H9 (cell line): ENCODE data around the gene JADE2. TPM values are rescaled to one million over a fixed set of nuclear protein-coding genes. Genes with fewer than 3 reads are reported as not detected.
A peak's percentile ranks its signal among the peaks of the same experiment; 100 is the strongest.

Experiments used
- DNase-seq: peaks from one replicate; pipeline ENCODE4 v3.0.0-alpha.2; 2017
- H2AFZ ChIP-seq: one replicate; pipeline ENCODE4 v1.6.1; 2013; ENCODE audit warnings: mild to moderate bottlenecking, low read length, control low read depth, moderate library complexity
- H2AK5ac ChIP-seq: 2 replicates; pipeline ENCODE4 v1.6.1; 2013; ENCODE audit warnings: low read length, control low read depth, mixed read lengths; ENCODE audit not compliant: insufficient read length
- H2BK120ac ChIP-seq: one replicate; pipeline ENCODE4 v1.6.1; 2013; ENCODE audit warnings: low read depth, mild to moderate bottlenecking, low read length, control low read depth, inconsistent platforms; ENCODE audit not compliant: poor library complexity, severe bottlenecking
- H2BK12ac ChIP-seq: 2 replicates; pipeline ENCODE4 v1.6.1; 2013; ENCODE audit warnings: low read length, control low read depth, mixed read lengths, low read depth; ENCODE audit not compliant: insufficient read length
- H2BK15ac ChIP-seq: 2 replicates; pipeline ENCODE4 v1.6.1; 2013; ENCODE audit warnings: low read depth, low read length, control low read depth
- H2BK20ac ChIP-seq: one replicate; pipeline ENCODE4 v1.6.1; 2013; ENCODE audit warnings: low read depth, mild to moderate bottlenecking, low read length, control low read depth, inconsistent platforms; ENCODE audit not compliant: poor library complexity, severe bottlenecking
- H2BK5ac ChIP-seq: 2 replicates; pipeline ENCODE4 v1.6.1; 2013; ENCODE audit warnings: low read length, control low read depth, mixed read lengths; ENCODE audit not compliant: insufficient read length
- H3K14ac ChIP-seq: 2 replicates; pipeline ENCODE4 v1.6.1; 2013; ENCODE audit warnings: low read length, control low read depth; ENCODE audit not compliant: insufficient read depth
- H3K18ac ChIP-seq: 2 replicates; pipeline ENCODE4 v1.6.1; 2013; ENCODE audit warnings: low read depth, mild to moderate bottlenecking, mixed read lengths, low read length, control low read depth; ENCODE audit not compliant: insufficient read length
- H3K23ac ChIP-seq: 2 replicates; pipeline ENCODE4 v1.6.1; 2013; ENCODE audit warnings: low read length, control low read depth, mixed read lengths, low read depth; ENCODE audit not compliant: insufficient read length
- H3K23me2 ChIP-seq: 2 replicates; pipeline ENCODE4 v1.6.1; 2013; ENCODE audit warnings: low read depth, mild to moderate bottlenecking, mixed read lengths, low read length, control low read depth; ENCODE audit not compliant: insufficient read length, poor library complexity, severe bottlenecking
- H3K27ac ChIP-seq: 2 replicates; pipeline ENCODE4 v1.5.1; 2013; ENCODE audit warnings: low read length, control low read depth, mixed read lengths, low read depth; ENCODE audit not compliant: insufficient read length
- H3K27me3 ChIP-seq: 2 replicates; pipeline ENCODE4 v1.6.1; 2013; ENCODE audit warnings: low read length, control low read depth, inconsistent platforms; ENCODE audit not compliant: insufficient read depth
- H3K4ac ChIP-seq: 2 replicates; pipeline ENCODE4 v1.6.1; 2013; ENCODE audit warnings: low read depth, mild to moderate bottlenecking, control low read depth, inconsistent platforms, low read length, moderate library complexity
- H3K4me1 ChIP-seq: 2 replicates; pipeline ENCODE4 v1.6.1; 2013; ENCODE audit warnings: low read length, control low read depth, inconsistent platforms; ENCODE audit not compliant: insufficient read depth
- H3K4me2 ChIP-seq: 2 replicates; pipeline ENCODE4 v1.6.1; 2013; ENCODE audit warnings: low read length, control low read depth, mixed read lengths; ENCODE audit not compliant: insufficient read length, insufficient read depth
- H3K56ac ChIP-seq: 2 replicates; pipeline ENCODE4 v1.6.1; 2013; ENCODE audit warnings: low read depth, mild to moderate bottlenecking, mixed read lengths, low read length, control low read depth; ENCODE audit not compliant: insufficient read length
- H3K79me1 ChIP-seq: 2 replicates; pipeline ENCODE4 v1.6.1; 2013; ENCODE audit warnings: low read depth, mild to moderate bottlenecking, moderate library complexity, low read length, control low read depth, inconsistent platforms; ENCODE audit not compliant: insufficient read depth, poor library complexity, severe bottlenecking
- H3K79me2 ChIP-seq: 2 replicates; pipeline ENCODE4 v1.6.1; 2013; ENCODE audit warnings: low read length, control low read depth, inconsistent platforms; ENCODE audit not compliant: insufficient read depth
- H3K9ac ChIP-seq: 2 replicates; pipeline ENCODE4 v1.6.1; 2013; ENCODE audit warnings: low read length, control low read depth, mixed read lengths; ENCODE audit not compliant: insufficient read length; ENCODE audit errors: extremely low read depth
- H3K9me3 ChIP-seq: one replicate; pipeline ENCODE4 v1.6.1; 2013; ENCODE audit warnings: low read depth, low read length, inconsistent platforms; ENCODE audit not compliant: control insufficient read depth
- H3T11ph ChIP-seq: one replicate; pipeline ENCODE4 v1.6.1; 2013; ENCODE audit warnings: mild to moderate bottlenecking, low read length, control low read depth, inconsistent platforms
- H4K20me1 ChIP-seq: one replicate; pipeline ENCODE4 v1.6.1; 2013; ENCODE audit not compliant: control insufficient read depth, insufficient read length, insufficient read depth
- H4K5ac ChIP-seq: 2 replicates; pipeline ENCODE4 v1.6.1; 2013; ENCODE audit warnings: low read depth, mild to moderate bottlenecking, mixed read lengths, low read length, control low read depth; ENCODE audit not compliant: insufficient read length
- H4K8ac ChIP-seq: replicated peaks from 2 replicates; pipeline ENCODE4 v1.6.1; 2013; ENCODE audit warnings: low read length, control low read depth, mixed read lengths, low read depth; ENCODE audit not compliant: insufficient read length
- H4K91ac ChIP-seq: 2 replicates; pipeline ENCODE4 v1.6.1; 2013; ENCODE audit warnings: low read depth, mild to moderate bottlenecking, moderate library complexity, mixed read lengths, low read length, control low read depth; ENCODE audit not compliant: insufficient read length
- H3K27ac Mint-ChIP-seq, 3 experiments: 2 replicates in 2 of 3; 3 replicates in 1 of 3; pipeline ENCODE4 v1.8.0; 2020 to 2021; ENCODE audit warnings: mixed read lengths in 3 of 3, mild to moderate bottlenecking in 1 of 3, moderate library complexity in 1 of 3
- H3K27me3 Mint-ChIP-seq: 2 replicates; pipeline ENCODE4 v1.8.0; 2021; ENCODE audit warnings: low read depth, mild to moderate bottlenecking, moderate library complexity, mixed read lengths
- H3K36me3 Mint-ChIP-seq, 3 experiments: 2 replicates in 2 of 3; 3 replicates in 1 of 3; pipeline ENCODE4 v1.8.0; 2020 to 2021; ENCODE audit warnings: low read depth in 3 of 3, mixed read lengths in 3 of 3; ENCODE audit not compliant: insufficient read depth in 1 of 3
- H3K4me1 Mint-ChIP-seq, 2 experiments: 2 replicates each; pipeline ENCODE4 v1.8.0; 2020; ENCODE audit warnings: mixed read lengths in 2 of 2
- H3K4me3 Mint-ChIP-seq, 2 experiments: 2 replicates in 1 of 2; 3 replicates in 1 of 2; pipeline ENCODE4 v1.8.0; 2020 to 2021; ENCODE audit warnings: mild to moderate bottlenecking in 2 of 2, mixed read lengths in 2 of 2, moderate library complexity in 1 of 2
- H3K9me3 Mint-ChIP-seq, 2 experiments: 2 replicates in 1 of 2; 3 replicates in 1 of 2; pipeline ENCODE4 v1.8.0; 2020; ENCODE audit warnings: mild to moderate bottlenecking in 2 of 2, mixed read lengths in 2 of 2, moderate library complexity in 1 of 2
- CTCF ChIP-seq: fragments of 200-600 bp; sonication (generic); conservative IDR thresholded peaks from 3 replicates; pipeline ENCODE4 v1.8.0; 2021; ENCODE audit warnings: antibody characterized with exemption, mild to moderate bottlenecking
- WGBS: extraction: QIAGEN DNeasy Blood & Tissue Kit; methylation state at CpG from one replicate; pipeline ENCODE4 v1.1.7; 2013; ENCODE audit warnings: missing lambda C conversion rate, low lambda C conversion rate, mixed read lengths; ENCODE audit not compliant: insufficient read length; ENCODE audit errors: extremely low coverage; 5-methylcytosine and 5-hydroxymethylcytosine counted together
- total RNA-seq: library from RNA; stranded (reverse); gene quantifications from 2 replicates; pipeline ENCODE4 v1.2.1, GENCODE V29; 2021

The JADE2 gene
- total RNA-seq, 1 experiment from 2014 or later = 99.7 TPM

- WGBS = no CpG with 5 or more reads among the region's 10 CpGs
- TF ChIP-seq CTCF = no peak
- Histone ChIP-seq H2AK5ac (no peak overlapping the region), H3K27ac (no peak overlapping the region), H2BK20ac (no peak overlapping the region), H3K79me1 (no peaks in the 10 kb centered on the region), H3K4me2 (no peak overlapping the region), H3K9me3 (no peaks in the 10 kb centered on the region), H3K27me3 (no peaks in the 10 kb centered on the region), H3K23me2 (no peaks in the 10 kb centered on the region), H2BK120ac (no peak overlapping the region), H3K23ac (no peak overlapping the region), H4K8ac (no peak overlapping the region), H3K4ac (no peak overlapping the region), H2AFZ (no peak overlapping the region), H4K20me1 (no peaks in the 10 kb centered on the region), H3K9ac (no peak overlapping the region), H2BK5ac (no peak overlapping the region), H3K79me2 (no peaks in the 10 kb centered on the region), H2BK15ac (no peak overlapping the region), H4K5ac (no peak overlapping the region), H2BK12ac (no peak overlapping the region), H3K18ac (peak overlapping the region; percentile 36), H3T11ph (no peak overlapping the region), H4K91ac (no peak overlapping the region), H3K56ac (no peak overlapping the region), H3K4me1 (peaks cover 15% of the 10 kb centered on the region; the same call in 1 of the 2 replicates), H3K14ac (peak overlapping the region; percentile 5; the same call in 1 of the 2 replicates)
- H3K27me3 Mint-ChIP-seq = no peaks in the 10 kb centered on the region; the same call in 1 of the 2 replicates
- no peaks in the 10 kb centered on the region for H3K36me3 Mint-ChIP-seq
- peaks cover 32 to 47% of the 10 kb centered on the region in 2 experiments for H3K4me1 Mint-ChIP-seq
- DNase-seq = peak; percentile 92
- no peaks in the 10 kb centered on the region for H3K9me3 Mint-ChIP-seq
- no peak overlapping the region for H3K4me3 Mint-ChIP-seq
- no peak overlapping the region; a peak in 1 of 7 replicates for H3K27ac Mint-ChIP-seq
Measured at GRCh38 chr5:134506054-134507039, 19.1 kb upstream of the JADE2 start.
